HepG2 (cell line): ENCODE data around the gene SLC9A8. TPM values are rescaled to one million over a fixed set of nuclear protein-coding genes. Genes with fewer than 3 reads are reported as not detected.
A peak's percentile ranks its signal among the peaks of the same experiment; 100 is the strongest.

Experiments
- BRF2 ChIP-seq: sonication (generic); formaldehyde crosslinking; IDR thresholded peaks from 2 replicates; pipeline ENCODE4 v1.8.1; 2022; ENCODE audit warnings: mild to moderate bottlenecking, missing genetic modification reagents
- CTCF ChIP-seq: sonication (generic); formaldehyde crosslinking; IDR thresholded peaks from 2 replicates; pipeline ENCODE4 v1.5.0; 2020; ENCODE audit warnings: mild to moderate bottlenecking, missing genetic modification reagents, moderate library complexity
- ELF3 ChIP-seq: IDR thresholded peaks from 2 replicates; pipeline ENCODE4 v1.6.1; 2016; ENCODE audit warnings: missing genetic modification reagents, missing compliant biosample characterization
- FOXJ3 ChIP-seq: sonication (generic); formaldehyde crosslinking; IDR thresholded peaks from 2 replicates; pipeline ENCODE4 v1.4.0; 2020; ENCODE audit warnings: missing genetic modification reagents, mild to moderate bottlenecking, borderline replicate concordance
- GLMP ChIP-seq: sonication (generic); formaldehyde crosslinking; IDR thresholded peaks from 2 replicates; pipeline ENCODE4 v1.9.0; 2021; ENCODE audit warnings: missing genetic modification reagents, mild to moderate bottlenecking, borderline replicate concordance
- GZF1 ChIP-seq: sonication (generic); formaldehyde crosslinking; IDR thresholded peaks from 2 replicates; pipeline ENCODE4 v1.5.1; 2020; ENCODE audit warnings: mild to moderate bottlenecking, missing genetic modification reagents
- HES4 ChIP-seq: sonication (generic); formaldehyde crosslinking; IDR thresholded peaks from 2 replicates; pipeline ENCODE4 v1.9.0; 2021; ENCODE audit warnings: mild to moderate bottlenecking, missing genetic modification reagents, borderline replicate concordance
- MAX ChIP-seq: IDR thresholded peaks from 2 replicates; pipeline ENCODE4 v1.6.1; 2012; ENCODE audit warnings: inconsistent platforms
- MAZ ChIP-seq, 2 experiments: sonication (generic) in 1 of 2; formaldehyde crosslinking in 1 of 2; IDR thresholded peaks; 2 replicates each; pipeline versions ENCODE4 v1.5.0 to v1.6.1; 2012 to 2020; ENCODE audit warnings: low read depth in 2 of 2, mild to moderate bottlenecking in 2 of 2, borderline replicate concordance in 1 of 2, improper control_type of control experiment in 1 of 2, low read length in 1 of 2, missing genetic modification reagents in 1 of 2, moderate library complexity in 1 of 2
- PRPF4 ChIP-seq: fragments of 200-400 bp; formaldehyde crosslinking; IDR thresholded peaks from 2 replicates; pipeline ENCODE4 v1.6.1; 2016; ENCODE audit warnings: low read length, low read depth; ENCODE audit not compliant: poor library complexity, severe bottlenecking
- RFXAP ChIP-seq: sonication (generic); formaldehyde crosslinking; IDR thresholded peaks from 2 replicates; pipeline ENCODE4 v1.4.0; 2020; ENCODE audit warnings: missing genetic modification reagents, borderline replicate concordance
- SIX1 ChIP-seq: sonication (generic); formaldehyde crosslinking; IDR thresholded peaks from 2 replicates; pipeline ENCODE4 v1.4.0; 2020; ENCODE audit warnings: missing genetic modification reagents, borderline replicate concordance
- SYNCRIP ChIP-seq: fragments of 200-400 bp; formaldehyde crosslinking; IDR thresholded peaks from 2 replicates; pipeline ENCODE4 v1.6.1; 2018; ENCODE audit warnings: mild to moderate bottlenecking, low read depth, low read length; ENCODE audit not compliant: insufficient read depth
- THAP9 ChIP-seq: sonication (generic); formaldehyde crosslinking; IDR thresholded peaks from 2 replicates; pipeline ENCODE4; 2020; ENCODE audit warnings: missing genetic modification reagents, mild to moderate bottlenecking, borderline replicate concordance
- ZFP36L1 ChIP-seq: sonication (generic); formaldehyde crosslinking; IDR thresholded peaks from 2 replicates; pipeline ENCODE4 v1.8.0; 2022; ENCODE audit warnings: mild to moderate bottlenecking, missing genetic modification reagents, moderate library complexity
- ZNF232 ChIP-seq: sonication (generic); formaldehyde crosslinking; IDR thresholded peaks from 2 replicates; pipeline ENCODE4 v1.4.0; 2020; ENCODE audit warnings: missing genetic modification reagents, borderline replicate concordance
- ZNF468 ChIP-seq: sonication (generic); formaldehyde crosslinking; IDR thresholded peaks from 2 replicates; pipeline ENCODE4 v1.8.0; 2022; ENCODE audit warnings: mild to moderate bottlenecking, moderate library complexity, missing genetic modification reagents
- ZNF629 ChIP-seq: sonication (generic); formaldehyde crosslinking; conservative IDR thresholded peaks from 2 replicates; pipeline ENCODE4 v1.5.0; 2020; ENCODE audit warnings: missing genetic modification reagents
- ZNF652 ChIP-seq: IDR thresholded peaks from 2 replicates; pipeline ENCODE4 v1.6.1; 2016; ENCODE audit warnings: low read depth, borderline replicate concordance
- polyA plus RNA-seq, 8 experiments: library from polyadenylated mRNA; depleted of rRNA in 3 of 8; stranded (reverse) in 7 of 8; unstranded in 1 of 8; fragments of >200 nt; fragmentation: Illumina TruSeq in 4 of 8; extraction: Trizol in 4 of 8; gene quantifications; 2 replicates each; pipeline versions ENCODE4 v1.2.1 to v1.2.3, GENCODE V29; 2011 to 2016; ENCODE audit warnings: low read depth in 4 of 8, missing spikeins in 1 of 8, mixed read lengths in 1 of 8; ENCODE audit not compliant: insufficient read depth in 1 of 8
- total RNA-seq, 5 experiments: library from RNA; depleted of rRNA; stranded (reverse); fragments of >200 nt; fragmentation: Illumina TruSeq; extraction: Trizol; gene quantifications; 2 replicates each; pipeline ENCODE4 v1.2.3, GENCODE V29; 2016; ENCODE audit warnings: low read depth in 1 of 5

The SLC9A8 gene
- total and polyA plus RNA-seq, 2 of the 13 experiments (the other 11 are each of a cell fraction or from before 2014, with no cell fraction given): 4.1 to 7.4 TPM

- TF ChIP-seq ELF3 (no peak; the same call in none of the 2 replicates), MAX (no peak; the same call in 1 of the 2 replicates), MAZ (IDR thresholded peaks at IDR 0.05; ENCODE audit: borderline replicate concordance, low read depth, low read length) (no peak), MAZ (CRISPR knock-in tag; IDR thresholded peaks at IDR 0.05; ENCODE audit: low read depth) (0 out of 2 replicates have a peak, but pooled peaks have one; percentile 15), ZNF652 (CRISPR knock-in tag) (peak; percentile 94), THAP9 (no peak), GLMP (no peak), ZNF629 (CRISPR knock-in tag) (no peak), PRPF4 (no peak), CTCF (CRISPR knock-in tag) (no peak), ZNF232 (CRISPR knock-in tag) (no peak), GZF1 (CRISPR knock-in tag) (no peak), HES4 (no peak), ZNF468 (no peak), SYNCRIP (no peak), SIX1 (CRISPR knock-in tag) (peak; percentile 32; the same call in 1 of the 2 replicates), FOXJ3 (CRISPR knock-in tag) (0 out of 2 replicates have a peak, but pooled peaks have one; percentile 16), RFXAP (CRISPR knock-in tag) (no peak), BRF2 (no peak), ZFP36L1 (CRISPR knock-in tag) (no peak)
Measured at GRCh38 chr20:49813305-49813974, 812 bp downstream of the SLC9A8 start (continued).
